ENCODE results near the gene STRN. TPM values are rescaled to one million over a fixed set of nuclear protein-coding genes. Genes with fewer than 3 reads are reported as not detected.

Gene STRN
- total RNA-seq, result 10 to 100 TPM; 44.0 to 50.6 TPM
- 17.1 TPM for polyA plus RNA-seq (2013, experiment 1 of 2)
- 16.8 TPM for polyA plus RNA-seq (2013, experiment 2 of 2)
- long read RNA-seq, experiment 1, partial matches to known transcripts, result 1 of 22 reads
- long read RNA-seq, experiment 1, other reads (novel, unspliced or antisense), result 21 of 22 reads
- long read RNA-seq, experiment 2, full-length matches to known transcripts, result 9 of 20 reads
- long read RNA-seq, experiment 2, partial matches to known transcripts, result 2 of 20 reads
- long read RNA-seq, experiment 2, other reads (novel, unspliced or antisense), result 9 of 20 reads
- long read RNA-seq, experiment 3, partial matches to known transcripts, result 2 of 12 reads
- long read RNA-seq, experiment 3, other reads (novel, unspliced or antisense), result 10 of 12 reads
- long read RNA-seq, experiment 4, result 0 reads

GRCh38 chr2:36966370-36967235 is at the start of gene STRN:
STRN (minus strand) TSS chr2:36966536; CDS start chr2:36966463, 73 bp downstream.
- no peaks in the 10 kb centered on the region for H3K27me3 Mint-ChIP-seq (ENCODE audit: insufficient read depth)
- H3K27ac Mint-ChIP-seq, result peak within 1 kb of the TSS; percentile 95
- peak within 1 kb of the TSS; percentile 62 for H3K9ac ChIP-seq (ENCODE audit: extremely low read depth, low read length, poor library complexity, severe bottlenecking)
- no peaks in the 10 kb centered on the region for H3K27me3 ChIP-seq (ENCODE audit: control insufficient read depth, insufficient read depth, low read length, poor library complexity, severe bottlenecking)
- peaks cover 51% of the 10 kb centered on the region for H3K4me1 Mint-ChIP-seq
- DNase-seq, result peak; percentile 99
- no peaks in the 10 kb centered on the region for H3K4me1 ChIP-seq (ENCODE audit: control insufficient read depth, insufficient read depth, low read length)
- no peaks in the 10 kb centered on the region for H3K36me3 Mint-ChIP-seq (ENCODE audit: low read depth)
- no peaks in the 10 kb centered on the region for H3K9me3 Mint-ChIP-seq
- no peaks in the 10 kb centered on the region for H3K36me3 ChIP-seq (ENCODE audit: control insufficient read depth, insufficient read depth, low read length)
- no peak for TF ChIP-seq CTCF (conservative IDR thresholded peaks at IDR 0.05)
- peak within 1 kb of the TSS; percentile 65 for H3K27ac ChIP-seq (ENCODE audit: low read depth, low read length)
- peak within 1 kb of the TSS; percentile 94 for H3K4me3 Mint-ChIP-seq
- 0% methylated on average over 19 to 91 of the region's 91 CpGs for WGBS, 2 experiments (ENCODE audit: insufficient coverage in 1 of 2, insufficient read length in 1 of 2)
- peak within 1 kb of the TSS; percentile 96 for H3K4me3 ChIP-seq (ENCODE audit: low read length)
- no peaks in the 10 kb centered on the region for H3K9me3 ChIP-seq (ENCODE audit: control insufficient read depth, low read length)

- TF ChIP-seq CTCF (conservative IDR thresholded peaks at IDR 0.05), result no peak
- Histone ChIP-seq H3K27ac (ENCODE audit: low read depth, low read length) (no peak overlapping the region), H3K4me1 (ENCODE audit: control insufficient read depth, insufficient read depth, low read length) (no peaks in the 10 kb centered on the region), H3K27me3 (ENCODE audit: control insufficient read depth, insufficient read depth, low read length, poor library complexity, severe bottlenecking) (no peaks in the 10 kb centered on the region), H3K9me3 (ENCODE audit: control insufficient read depth, low read length) (no peaks in the 10 kb centered on the region), H3K4me3 (ENCODE audit: low read length) (no peak overlapping the region), H3K36me3 (ENCODE audit: control insufficient read depth, insufficient read depth, low read length) (peaks cover 47% of the 10 kb centered on the region), H3K9ac (ENCODE audit: extremely low read depth, low read length, poor library complexity, severe bottlenecking) (no peak overlapping the region)
- Mint-ChIP-seq H3K36me3 (ENCODE audit: low read depth) (peaks cover 44% of the 10 kb centered on the region), H3K9me3 (no peaks in the 10 kb centered on the region), H3K4me3 (no peak overlapping the region), H3K27me3 (ENCODE audit: insufficient read depth) (no peaks in the 10 kb centered on the region), H3K27ac (no peak overlapping the region), H3K4me1 (no peaks in the 10 kb centered on the region)
- WGBS, 2 experiments (ENCODE audit: insufficient coverage in 1 of 2, insufficient read length in 1 of 2), result 86 to 98% methylated on average over 4 of the region's 4 CpGs
- no peak for DNase-seq
Measured at GRCh38 chr2:37013315-37013641, 46.9 kb upstream of the STRN start.

DNA sequence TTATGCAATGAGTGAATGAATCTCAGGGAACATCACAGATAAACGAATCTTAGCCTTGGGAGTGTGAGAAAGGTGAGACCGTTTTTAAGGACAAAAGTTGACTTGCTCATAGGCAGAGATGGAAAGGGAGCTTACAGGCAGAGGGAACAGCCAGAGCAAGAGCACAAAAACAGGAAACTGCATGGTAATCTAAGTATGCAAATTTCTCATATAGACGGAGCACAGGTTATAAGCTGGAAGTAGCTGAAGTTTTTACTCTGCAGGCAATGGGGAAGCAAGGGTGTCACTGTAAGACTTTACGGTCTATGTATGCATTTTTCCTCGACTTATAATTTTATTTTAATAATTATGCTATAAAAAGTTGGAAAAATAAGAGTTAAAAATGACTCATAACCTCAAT is 44.8 kb upstream of the STRN start:
- 72 to 79% methylated on average over 2 to 3 of the region's 5 CpGs for WGBS, 2 experiments (ENCODE audit: insufficient coverage in 1 of 2, insufficient read length in 1 of 2)
- peaks cover 36% of the 10 kb centered on the region for H3K36me3 Mint-ChIP-seq (ENCODE audit: low read depth)
- no peak for DNase-seq
- H3K27me3 Mint-ChIP-seq (ENCODE audit: insufficient read depth), result no peaks in the 10 kb centered on the region
- H3K4me3 Mint-ChIP-seq, result no peak overlapping the region
- Histone ChIP-seq H3K27me3 (ENCODE audit: control insufficient read depth, insufficient read depth, low read length, poor library complexity, severe bottlenecking) (no peaks in the 10 kb centered on the region), H3K4me3 (ENCODE audit: low read length) (no peak overlapping the region), H3K9me3 (ENCODE audit: control insufficient read depth, low read length) (no peaks in the 10 kb centered on the region), H3K36me3 (ENCODE audit: control insufficient read depth, insufficient read depth, low read length) (peaks cover 52% of the 10 kb centered on the region), H3K4me1 (ENCODE audit: control insufficient read depth, insufficient read depth, low read length) (no peaks in the 10 kb centered on the region), H3K27ac (ENCODE audit: low read depth, low read length) (no peak overlapping the region), H3K9ac (ENCODE audit: extremely low read depth, low read length, poor library complexity, severe bottlenecking) (no peak overlapping the region)
- H3K4me1 Mint-ChIP-seq, result no peaks in the 10 kb centered on the region
- H3K9me3 Mint-ChIP-seq, result no peaks in the 10 kb centered on the region
- peak overlapping the region; percentile 15 for H3K27ac Mint-ChIP-seq
- TF ChIP-seq CTCF (conservative IDR thresholded peaks at IDR 0.05), result no peak
